Prostate gland (tissue), 2 donors: ENCODE results near the gene SLC46A1.

Source experiments
- CTCF ChIP-seq, 4 experiments: fragments of 200-600 bp in 2 of 4; fragments of 450-650 bp in 2 of 4; sonication (generic) in 2 of 4; IDR thresholded peaks; 1 replicate in 3 of 4; 2 replicates in 1 of 4; pipeline ENCODE4 v1.5.1; 2016 to 2019; ENCODE audit warnings: antibody characterized with exemption in 4 of 4, mild to moderate bottlenecking in 2 of 4, moderate library complexity in 2 of 4
- POLR2AphosphoS5 ChIP-seq: sonication (generic); formaldehyde crosslinking; IDR thresholded peaks from one replicate; pipeline ENCODE4 v1.6.1; 2017; ENCODE audit warnings: antibody characterized with exemption

DNA sequence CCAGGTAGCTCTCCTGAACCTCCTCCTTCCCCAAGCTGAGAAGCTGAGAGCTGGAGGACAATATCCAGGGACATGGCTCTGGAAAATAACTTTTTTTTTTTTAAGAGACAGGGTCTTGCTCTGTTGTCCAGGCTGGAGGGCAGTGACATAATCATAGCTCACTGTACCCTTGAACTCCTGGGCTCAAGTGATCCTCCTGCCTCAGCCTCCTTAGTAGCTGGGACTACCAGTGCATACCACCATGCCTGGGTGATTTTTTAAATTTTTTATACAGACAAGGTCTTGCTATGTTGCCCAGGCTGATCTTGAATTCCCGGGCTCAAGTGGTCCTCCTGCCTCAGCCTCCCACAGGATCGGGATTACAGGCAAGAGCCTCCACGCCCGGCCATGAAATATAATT lies 6.2 kb downstream of the SLC46A1 start:
- no peak for TF ChIP-seq CTCF (IDR thresholded peaks at IDR 0.05)
- TF ChIP-seq POLR2AphosphoS5 = no peak
